ENCODE measurements around the gene PYHIN1.

- TF ChIP-seq CTCF (IDR thresholded peaks at IDR 0.05; ENCODE audit: borderline replicate concordance, extremely low read depth, low read length, poor library complexity, severe bottlenecking): peak; percentile 9
- no peak for TF ChIP-seq EZH2 (IDR thresholded peaks at IDR 0.05; ENCODE audit: borderline replicate concordance, low read depth, low read length, severe bottlenecking)
These were observed 77.4 kb downstream of the PYHIN1 start for GRCh38 chr1:159008744-159009188.
